GM19463 (cell line): ENCODE measurements around the gene SRP54.
"Not testable (repeated sequence)": the region's sequence is repeated elsewhere in the genome, so short reads cannot be mapped to it uniquely, and the experiment has no call there.

ENCODE experiments used
- ATAC-seq: cut with Tn5 transposase; IDR thresholded peaks from one replicate; pipeline ENCODE4 v1.9.1; 2021; ENCODE audit warnings: mild to moderate bottlenecking, moderate library complexity; ENCODE audit not compliant: unreplicated experiment

The SRP54 gene

DNA sequence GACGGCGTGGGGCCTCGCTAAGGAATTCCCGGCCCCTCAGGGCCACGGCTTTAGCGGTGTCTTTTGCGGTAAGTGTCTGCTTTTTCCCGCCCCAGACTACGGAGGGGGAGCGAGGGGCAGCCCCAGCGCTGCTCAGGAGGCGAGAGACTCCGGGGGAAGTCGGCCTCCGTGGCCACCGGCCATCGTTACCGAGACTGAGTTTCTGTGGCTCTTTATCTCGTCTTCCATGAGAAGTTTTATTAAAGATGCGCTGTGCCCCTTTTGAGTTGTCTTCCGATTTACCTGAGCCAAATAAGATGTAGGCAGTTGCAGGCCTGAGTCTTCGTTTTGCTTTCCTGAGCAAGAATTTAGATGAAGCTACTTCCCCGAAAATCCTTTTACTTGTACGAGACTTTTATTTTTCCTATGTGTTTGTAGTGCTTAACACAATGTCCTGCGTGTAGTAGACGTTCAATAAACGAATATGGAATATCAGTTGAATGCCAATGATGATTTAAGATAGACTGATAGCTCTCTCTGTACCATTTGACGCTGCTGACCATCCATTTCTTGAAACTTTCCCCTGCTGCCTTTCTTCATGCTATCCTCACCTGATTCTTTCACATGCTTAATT, 462 bp downstream of the SRP54 start:
- peak; percentile 15 for ATAC-seq

DNA sequence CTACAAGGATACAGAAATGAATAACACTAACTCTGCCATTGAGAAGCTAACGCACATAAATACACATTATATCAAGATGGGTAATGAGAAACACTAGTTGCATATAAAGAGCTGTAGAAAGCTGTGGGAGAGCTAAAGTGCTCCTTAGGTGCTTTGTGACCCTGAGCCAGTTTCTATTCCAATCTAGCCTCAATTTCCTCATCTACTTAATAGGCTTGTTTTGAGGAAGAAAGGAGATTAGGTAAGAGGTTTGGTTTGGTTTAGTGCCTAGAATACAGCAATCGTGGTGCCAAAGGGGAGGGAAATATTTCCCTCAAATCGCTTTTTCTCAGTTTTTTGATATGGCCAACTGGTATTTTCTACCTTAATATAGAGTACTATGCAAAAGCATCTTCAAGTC, 994 bp downstream of the SRP54 start:
- no peak for ATAC-seq

DNA sequence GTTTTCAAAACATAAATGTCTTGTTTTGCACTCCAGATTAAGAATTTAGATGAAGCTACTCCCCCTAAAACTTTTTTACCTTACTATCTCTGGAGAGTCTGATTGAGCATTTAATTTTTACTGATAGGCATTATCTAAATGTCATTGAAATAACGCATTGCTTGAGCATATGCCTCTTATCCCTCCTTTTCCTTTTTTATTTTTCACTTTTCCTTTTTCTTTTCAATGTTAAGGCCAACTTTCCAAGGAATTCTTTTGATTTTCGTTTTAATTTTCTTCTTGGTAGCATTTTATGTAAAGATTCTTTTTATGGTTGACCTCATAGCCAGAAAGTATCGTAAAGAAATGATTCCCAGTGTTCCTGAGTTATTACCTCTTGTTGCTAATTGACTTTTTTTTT, 2.9 kb downstream of the SRP54 start:
- no peak for ATAC-seq

DNA sequence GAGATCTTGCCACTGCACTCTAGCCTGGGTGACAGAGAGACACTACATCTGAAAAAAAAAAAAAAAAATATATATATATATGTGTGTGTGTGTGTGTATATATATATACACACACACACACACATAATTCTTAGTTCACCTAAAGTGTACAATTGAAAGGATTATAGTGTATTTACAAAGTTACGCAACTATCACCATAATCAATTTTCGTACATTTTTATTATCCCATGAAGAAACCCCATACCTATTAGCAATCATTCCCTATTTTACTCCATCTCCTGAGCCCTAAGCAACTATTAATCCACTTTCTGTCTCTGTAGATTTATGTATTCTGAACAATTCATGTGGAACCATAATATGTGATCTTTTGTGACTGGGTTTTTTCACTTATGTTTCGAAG, 4.4 kb downstream of the SRP54 start:
- no peak for ATAC-seq

DNA sequence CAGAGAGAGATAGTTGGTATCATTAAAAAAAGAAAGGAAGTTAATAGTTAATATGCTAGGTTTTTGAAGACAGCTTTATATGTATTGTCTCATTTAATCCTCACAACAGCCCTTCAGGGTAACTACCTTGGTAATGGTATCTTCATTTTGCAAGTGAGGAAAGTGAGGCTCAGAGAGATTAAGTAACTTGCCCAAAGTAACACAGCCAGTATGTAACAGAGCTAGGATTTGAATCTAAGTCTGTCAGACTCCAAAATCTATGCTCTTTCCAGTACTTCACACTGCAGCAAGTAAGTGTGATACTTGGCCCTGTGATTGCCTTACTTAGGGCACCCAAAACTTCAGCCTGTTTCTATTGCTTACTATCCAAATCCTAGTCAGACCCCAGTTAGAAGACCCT, 7.0 kb downstream of the SRP54 start:
- ATAC-seq = no peak

DNA sequence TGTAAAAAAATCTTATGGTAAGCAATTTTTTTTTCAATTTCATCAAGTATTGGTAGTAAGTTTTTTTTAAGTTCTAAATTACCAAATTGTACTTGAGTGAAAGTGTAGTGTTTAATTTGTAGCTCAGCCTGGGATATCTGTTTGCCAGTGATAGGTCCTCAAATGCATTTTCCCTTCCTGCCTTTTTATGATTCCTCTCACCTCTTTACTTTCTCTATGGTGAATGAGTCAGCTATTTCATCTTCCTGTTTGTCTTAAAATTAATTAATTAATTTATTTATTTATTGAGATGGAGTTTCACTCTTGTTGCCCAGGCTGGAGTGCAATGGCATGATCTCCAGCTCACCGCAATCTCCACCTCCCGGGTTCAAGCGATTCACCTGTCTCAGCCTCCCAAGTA, 10.6 kb downstream of the SRP54 start:
- ATAC-seq = no peak

DNA sequence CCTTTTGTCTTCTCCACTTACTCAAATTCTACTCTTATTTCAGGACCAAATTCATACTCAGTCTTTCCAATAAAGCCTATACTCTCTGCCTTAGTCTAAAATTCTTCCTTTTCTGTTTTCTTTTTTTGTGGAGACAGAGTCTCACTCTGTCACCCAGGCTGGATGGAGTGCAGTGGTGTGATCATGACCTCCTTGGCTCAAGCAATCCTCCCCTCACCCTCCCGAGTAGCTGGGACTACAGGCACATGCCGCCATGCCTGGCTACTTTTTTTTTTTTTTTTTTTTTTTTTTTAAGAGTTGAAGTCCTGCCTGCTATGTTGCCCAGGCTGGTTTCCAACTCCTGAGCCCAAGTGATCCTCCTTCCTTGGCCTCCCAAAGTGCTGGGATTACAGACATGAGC, 11.9 kb downstream of the SRP54 start:
- ATAC-seq = no peak

DNA sequence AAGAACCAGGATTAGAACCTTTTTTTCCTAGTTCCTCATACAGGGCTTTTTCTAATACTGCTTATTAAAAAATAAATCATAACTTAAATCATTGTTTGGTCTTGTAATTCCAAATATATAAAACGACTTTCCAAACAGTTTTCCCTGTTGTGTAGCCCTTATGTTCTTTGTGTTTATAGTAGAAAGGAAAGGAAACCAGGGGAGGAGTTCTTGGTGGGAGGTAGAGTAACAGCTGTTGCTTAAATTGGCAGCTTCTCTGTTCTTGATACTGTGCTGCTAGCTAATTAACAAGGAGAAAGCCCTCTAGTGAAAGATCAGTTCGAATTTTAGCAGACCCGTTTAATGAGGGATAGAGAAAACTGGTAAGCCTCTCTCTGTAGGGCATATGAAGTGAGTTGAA, 15.0 kb downstream of the SRP54 start:
- ATAC-seq = no peak

DNA sequence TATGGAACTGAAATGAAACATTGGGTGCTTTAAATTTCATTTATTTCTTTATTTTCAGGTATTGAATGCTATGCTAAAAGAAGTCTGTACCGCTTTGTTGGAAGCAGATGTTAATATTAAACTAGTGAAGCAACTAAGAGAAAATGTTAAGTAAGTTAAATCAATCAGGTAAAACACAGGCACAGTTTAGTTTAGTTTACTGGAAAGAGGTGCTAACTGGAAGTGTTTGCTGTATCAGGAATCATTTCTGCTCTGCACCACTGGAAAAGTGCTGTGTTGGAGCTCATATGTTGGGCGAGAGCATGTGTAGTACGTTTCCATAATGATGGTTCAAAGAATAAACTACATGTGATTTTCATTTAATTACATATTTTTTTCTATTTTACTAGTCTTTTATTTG, 16.7 kb downstream of the SRP54 start:
- no peak for ATAC-seq

DNA sequence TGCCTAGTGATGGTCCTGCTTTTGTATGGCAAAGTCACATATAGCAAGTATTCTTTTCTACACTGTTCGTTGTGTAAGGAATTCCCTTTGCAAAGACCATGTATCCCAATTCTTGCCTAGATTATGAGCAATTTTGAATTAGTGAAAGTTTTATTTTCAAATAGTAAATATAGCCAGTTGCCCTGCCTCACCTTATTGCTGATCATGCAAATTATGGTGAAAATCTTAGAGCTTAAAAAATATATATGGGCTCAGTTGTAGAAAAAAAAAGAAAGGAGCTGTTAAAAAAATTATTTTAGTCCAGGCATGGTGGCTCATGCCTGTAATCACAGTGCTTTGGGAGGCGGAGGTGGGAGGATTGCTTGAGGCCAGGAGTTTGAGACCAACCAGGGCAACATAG, 18.8 kb downstream of the SRP54 start:
- no peak for ATAC-seq

DNA sequence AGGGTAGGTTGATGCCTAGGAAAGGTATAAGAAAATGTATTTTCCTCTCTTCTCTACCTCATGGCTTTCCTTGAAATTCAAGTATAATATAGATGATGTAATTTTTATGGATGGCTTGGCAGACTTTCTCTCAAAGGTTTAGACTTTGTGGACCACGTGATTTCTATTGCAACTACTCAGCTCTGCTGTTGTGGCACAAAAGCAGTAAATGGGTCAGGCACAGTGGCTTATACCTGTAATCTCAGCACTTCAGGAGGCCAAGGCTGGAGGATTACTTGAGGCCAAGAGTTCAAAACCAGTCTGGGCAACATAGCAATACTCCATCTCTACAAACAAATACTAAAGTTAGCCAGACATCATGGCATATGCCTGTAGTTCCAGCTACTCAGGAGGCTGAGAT, 22.0 kb downstream of the SRP54 start:
- no peak for ATAC-seq

DNA sequence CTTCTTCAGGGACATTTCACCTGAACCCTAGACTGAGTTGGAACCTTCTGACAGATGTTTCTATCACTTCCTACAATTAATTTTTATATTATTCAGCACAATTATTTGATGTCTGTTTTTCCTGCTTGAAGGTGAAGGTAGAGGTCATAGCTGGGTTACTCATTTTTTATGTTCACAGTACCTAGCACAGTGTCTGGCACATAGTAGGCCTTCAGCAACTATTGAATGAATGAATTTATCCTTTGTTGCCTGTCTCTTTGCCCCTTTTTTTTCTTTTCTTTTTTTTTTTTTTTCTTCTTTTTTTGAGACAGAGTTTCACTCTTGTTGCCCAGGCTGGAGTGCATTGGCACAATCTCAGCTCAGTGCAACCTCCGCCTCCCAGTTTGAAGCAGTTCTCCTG, 33.8 kb downstream of the SRP54 start:
- no peak for ATAC-seq

DNA sequence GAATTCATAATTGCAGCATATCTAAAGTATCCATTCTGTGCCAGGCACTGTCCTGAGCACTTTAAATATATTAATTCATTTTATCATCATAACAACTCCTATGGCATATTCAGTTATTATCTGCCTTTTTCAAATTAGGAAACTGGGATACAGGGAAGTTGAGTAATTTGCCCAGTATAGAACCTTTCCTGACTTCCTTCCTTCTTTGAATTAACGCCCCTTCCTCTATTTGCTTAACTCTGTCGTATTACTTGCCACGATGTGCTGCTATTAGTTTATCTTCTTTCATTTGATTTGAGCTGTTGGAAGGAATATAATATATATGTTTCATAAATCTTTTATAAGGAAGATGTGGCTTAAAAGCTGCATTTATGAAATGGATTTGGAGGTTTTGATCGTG, 37.9 kb downstream of the SRP54 start:
- ATAC-seq = no peak

DNA sequence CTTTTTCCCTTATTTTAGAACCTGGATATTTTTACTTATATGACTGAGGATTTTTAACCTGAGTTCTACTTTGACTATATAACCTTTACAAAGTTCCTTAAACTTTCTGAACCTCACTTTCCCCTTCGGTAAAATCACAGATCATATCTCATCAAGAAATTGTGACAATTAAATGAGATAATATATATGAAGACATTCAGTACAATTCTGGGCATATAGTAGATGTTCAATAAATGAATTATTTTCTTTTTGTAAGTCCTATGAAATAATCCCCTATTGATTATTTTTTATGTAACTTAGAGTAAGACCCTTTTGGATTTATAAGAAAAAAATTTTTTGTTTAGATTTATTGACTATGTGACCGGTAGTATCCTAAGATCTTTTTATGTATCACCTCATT, 45.6 kb downstream of the SRP54 start:
- ATAC-seq = no peak

DNA sequence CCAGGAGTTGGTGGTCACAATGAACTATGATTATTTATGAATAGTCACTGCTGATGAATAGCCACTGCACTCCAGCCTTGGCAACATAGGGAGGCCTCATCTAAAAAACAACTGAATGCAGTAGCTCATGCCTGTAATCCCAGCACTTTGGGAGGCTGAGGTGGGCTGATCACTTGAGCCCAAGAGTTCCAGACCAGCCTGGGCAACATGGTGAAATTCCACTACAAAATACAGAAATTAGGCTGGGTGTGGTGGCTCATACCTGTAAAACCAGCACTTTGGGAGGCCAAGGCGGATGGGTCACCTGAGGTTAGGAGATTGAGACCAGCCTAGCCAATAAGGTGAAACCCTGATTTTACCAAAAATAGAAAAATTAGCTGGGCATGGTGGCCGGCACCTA, 49.8 kb downstream of the SRP54 start:
- no peak for ATAC-seq

DNA sequence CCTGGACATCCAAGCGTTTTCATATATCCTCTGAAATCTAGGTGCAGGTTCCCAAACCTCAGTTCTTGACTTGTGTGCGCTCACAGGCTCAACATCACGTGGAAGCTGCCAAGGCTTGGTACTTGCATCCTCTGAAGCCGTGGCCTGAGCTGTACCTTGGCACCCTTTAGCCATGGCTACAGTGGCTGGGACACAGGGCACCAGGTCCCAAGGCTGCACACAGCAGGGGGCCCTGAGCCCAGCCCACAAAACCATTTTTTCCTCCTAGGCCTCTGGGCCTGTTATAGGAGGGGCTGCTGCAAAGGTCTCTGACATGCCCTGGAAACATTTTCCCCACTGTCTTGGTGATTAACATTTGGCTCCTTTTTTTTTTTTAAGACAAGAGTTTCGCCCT, 51.6 kb downstream of the SRP54 start:
- ATAC-seq = no peak

DNA sequence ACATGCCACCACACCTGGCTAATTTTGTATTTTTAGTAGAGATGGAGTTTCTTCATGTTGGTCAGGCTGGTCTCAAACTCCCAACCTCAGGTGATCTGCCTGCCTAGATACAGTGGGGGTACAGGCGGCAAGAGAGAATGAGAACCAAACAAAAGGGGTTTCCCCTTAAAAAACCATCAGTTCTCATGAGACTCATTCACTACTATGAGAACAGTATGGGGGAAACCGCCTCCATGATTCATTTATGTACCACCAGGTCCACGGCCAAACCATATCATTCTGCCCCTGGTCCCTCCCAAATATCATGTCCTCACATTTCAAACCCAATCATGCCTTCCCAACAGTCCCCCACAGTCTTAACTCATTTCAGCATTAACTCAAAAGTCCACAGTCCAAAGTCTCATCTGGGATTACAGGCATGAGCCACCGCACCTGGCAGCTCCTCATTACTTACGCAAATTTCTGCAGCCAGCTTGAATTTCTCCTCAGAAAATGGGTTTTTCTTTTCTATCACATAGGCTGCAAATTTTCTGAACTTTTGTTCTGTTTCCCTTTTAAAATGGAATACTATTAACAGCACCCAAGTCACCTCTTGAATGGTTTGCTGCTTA, 52.3 kb downstream of the SRP54 start:
- not testable (repeated sequence) for ATAC-seq

DNA sequence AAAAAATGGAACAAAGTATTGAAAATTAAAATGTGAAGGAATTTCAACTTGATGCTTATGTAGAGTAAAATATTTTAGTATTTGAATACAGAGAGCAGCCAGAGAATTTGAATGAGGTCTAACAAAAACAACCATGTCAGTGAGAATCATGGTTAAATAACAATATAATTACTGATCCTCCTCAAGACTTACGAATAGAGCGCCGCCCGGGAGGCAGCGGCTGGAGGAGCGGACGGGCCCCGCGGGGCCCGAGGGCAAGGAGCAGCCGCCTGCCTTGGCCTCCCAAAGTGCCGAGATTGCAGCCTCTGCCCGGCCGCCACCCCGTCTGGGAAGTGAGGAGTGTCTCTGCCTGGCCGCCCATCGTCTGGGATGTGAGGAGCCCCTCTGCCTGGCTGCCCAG, 55.5 kb downstream of the SRP54 start:
- ATAC-seq = not testable (repeated sequence)

DNA sequence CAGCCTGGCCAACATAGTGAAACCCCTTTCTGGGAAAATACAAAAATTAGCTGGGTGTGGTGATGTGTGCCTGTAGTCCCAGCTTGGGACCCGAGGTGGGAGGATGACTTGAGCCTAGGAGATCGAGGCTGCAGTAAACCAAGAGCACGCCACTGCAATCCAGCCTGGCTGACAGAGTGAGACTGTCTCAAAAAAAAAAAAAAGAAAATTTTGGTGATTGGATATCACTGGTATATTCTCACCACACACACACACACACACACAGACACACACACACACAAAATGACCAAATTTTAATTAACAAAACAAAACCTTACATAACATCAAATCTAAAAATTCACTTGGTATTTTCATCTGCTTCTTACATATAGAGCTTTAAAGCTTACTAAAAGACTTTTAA, 59.8 kb downstream of the SRP54 start:
- no peak for ATAC-seq

DNA sequence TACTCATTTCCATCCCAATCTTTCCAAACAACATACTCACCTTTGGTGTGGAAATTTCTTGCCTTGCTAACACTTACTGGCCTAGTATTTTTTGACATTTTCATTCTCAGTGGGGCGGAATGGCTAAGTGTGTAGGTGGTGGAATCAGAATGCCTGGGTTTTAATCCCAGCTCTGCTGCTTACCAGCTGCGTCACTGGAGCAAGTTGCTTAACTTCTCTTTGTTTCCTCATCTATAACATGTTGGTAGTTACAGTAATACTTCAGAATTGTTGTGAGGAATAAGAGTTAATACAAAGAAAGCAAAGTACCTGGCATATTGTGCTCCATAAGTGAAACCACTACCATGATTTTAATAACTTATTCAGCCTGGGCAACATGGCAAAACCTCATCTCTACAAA, 60.3 kb downstream of the SRP54 start:
- no peak for ATAC-seq

DNA sequence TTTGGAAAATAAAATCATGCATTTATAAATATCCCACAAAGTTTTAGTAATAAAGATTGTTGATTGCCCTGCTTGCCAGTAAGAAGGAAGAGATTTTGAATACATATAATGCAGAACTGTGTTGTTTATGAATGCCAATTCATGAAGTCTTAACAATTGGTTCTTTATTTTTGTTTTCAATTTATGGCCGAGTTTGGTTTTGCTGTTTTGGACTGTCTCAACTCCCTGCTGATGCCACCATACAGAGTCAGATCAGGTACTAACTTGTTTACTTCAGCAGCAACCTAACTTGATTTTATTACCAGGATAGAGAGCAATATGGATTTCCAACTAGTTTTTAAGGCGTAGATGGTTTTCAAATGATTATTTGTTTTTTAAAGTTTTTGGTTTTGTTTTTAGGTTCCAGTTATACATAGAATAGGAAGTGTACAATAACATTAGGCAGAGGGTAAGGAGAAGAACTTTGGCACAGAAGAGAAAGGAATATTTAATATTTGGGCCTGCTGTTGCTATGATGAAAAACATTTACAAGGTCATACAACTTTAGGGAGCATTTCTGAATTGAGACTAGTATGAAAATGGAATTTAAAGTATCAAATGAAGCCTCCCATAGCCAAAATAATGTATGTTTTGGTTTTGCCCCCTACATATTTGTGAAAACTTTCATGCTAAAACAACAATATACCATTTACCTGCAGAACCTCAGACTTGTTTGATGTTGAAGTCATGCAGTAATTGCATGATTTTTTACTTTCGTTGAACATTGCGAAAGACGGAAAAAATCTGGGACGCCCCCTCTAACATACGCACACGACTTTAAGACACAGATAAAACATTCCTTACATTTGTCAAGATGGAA, 62.4 kb downstream of the SRP54 start:
- no peak for ATAC-seq

DNA sequence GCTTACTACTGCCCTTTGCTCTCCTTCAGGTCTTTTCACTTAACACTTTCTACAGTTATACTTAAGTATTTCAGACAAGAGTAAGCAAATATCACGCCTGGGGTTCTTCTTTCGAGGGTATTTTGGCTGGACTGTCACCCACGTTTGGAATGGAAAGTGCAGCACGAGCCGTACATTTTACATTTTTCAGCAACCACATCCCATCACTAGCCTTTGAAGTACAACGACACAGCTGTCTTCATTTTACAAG, 62.9 kb downstream of the SRP54 start:
- ATAC-seq = no peak
